ENCODE measurements around the gene SEC24D. TPM values are rescaled to one million over a fixed set of nuclear protein-coding genes. Genes with fewer than 3 reads are reported as not detected.

SEC24D gene
- total and polyA plus RNA-seq, 5 donors from 2014 or later, result 15.9 to 38.3 (median 16.2) TPM

DNA sequence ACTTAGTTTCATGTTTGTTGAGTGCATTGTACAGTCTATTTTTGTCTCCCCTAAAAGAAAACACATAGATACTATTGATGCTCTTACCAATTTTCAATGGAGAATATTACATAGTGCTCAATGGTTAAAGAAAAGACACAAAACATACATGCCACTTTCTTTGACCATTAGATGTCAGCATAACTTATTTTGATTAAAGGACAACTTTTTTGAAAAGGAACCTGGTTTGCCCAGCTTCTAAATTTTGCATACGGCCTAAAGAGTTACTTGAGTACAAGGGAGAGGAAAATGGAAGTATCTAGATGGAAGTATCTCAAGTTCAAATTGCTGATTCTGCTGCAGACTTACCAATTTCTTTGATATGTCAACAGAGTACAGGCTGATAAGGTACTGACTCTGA lies 82.2 kb downstream of the SEC24D start:
- Mint-ChIP-seq H3K4me1 (no peaks in the 10 kb centered on the region), H3K4me3 (no peak overlapping the region), H3K27me3 (no peaks in the 10 kb centered on the region), H3K27ac (no peak overlapping the region), H3K9me3 (no peaks in the 10 kb centered on the region), H3K36me3 (peaks cover 24% of the 10 kb centered on the region)
- Histone ChIP-seq H3K27ac (ENCODE audit: insufficient read depth, low read length, poor library complexity, severe bottlenecking) (no peak overlapping the region), H3K27me3 (ENCODE audit: control insufficient read depth, insufficient read depth, low read length) (no peaks in the 10 kb centered on the region), H3K4me3 (ENCODE audit: low read depth, low read length) (no peak overlapping the region), H3K36me3 (ENCODE audit: control insufficient read depth, insufficient read depth, low read length) (peaks cover 28% of the 10 kb centered on the region), H3K9me3 (ENCODE audit: control insufficient read depth in 2 of 2, low read length in 2 of 2) (no peaks in the 10 kb centered on the region), H3K4me1 (ENCODE audit: control insufficient read depth, insufficient read depth, low read length, poor library complexity, severe bottlenecking) (no peaks in the 10 kb centered on the region)
- ATAC-seq (ENCODE audit: low read depth in 2 of 2) (no peak), DNase-seq (no peak)

DNA sequence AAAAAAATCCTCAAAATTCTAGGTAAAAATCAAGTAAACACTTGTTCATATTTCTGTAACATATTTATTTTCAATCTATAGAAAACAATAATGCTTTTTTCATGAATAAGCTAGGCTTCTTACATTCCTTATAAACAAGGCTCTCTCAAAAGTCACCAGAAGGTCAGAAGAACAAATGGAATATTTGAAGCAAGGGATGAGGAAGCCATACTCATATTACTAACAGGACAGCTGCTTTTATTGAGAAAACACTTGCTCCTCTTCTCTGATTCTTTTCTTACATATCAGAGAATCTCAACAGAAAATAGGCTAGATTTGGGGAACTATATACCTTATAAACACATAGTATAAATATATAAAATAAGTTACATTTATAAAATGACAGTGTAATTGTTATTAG lies 82.8 kb downstream of the SEC24D start:
- Mint-ChIP-seq H3K27ac (no peak overlapping the region), H3K9me3 (no peaks in the 10 kb centered on the region), H3K27me3 (no peaks in the 10 kb centered on the region), H3K4me1 (no peaks in the 10 kb centered on the region), H3K4me3 (no peak overlapping the region), H3K36me3 (peaks cover 25% of the 10 kb centered on the region)
- H3K27me3 ChIP-seq (ENCODE audit: control insufficient read depth, insufficient read depth, low read length), result no peaks in the 10 kb centered on the region
- no peak for DNase-seq
- peaks cover 28% of the 10 kb centered on the region for H3K36me3 ChIP-seq (ENCODE audit: control insufficient read depth, insufficient read depth, low read length)
- H3K4me3 ChIP-seq (ENCODE audit: low read depth, low read length), result no peak overlapping the region
- no peaks in the 10 kb centered on the region for H3K4me1 ChIP-seq (ENCODE audit: control insufficient read depth, insufficient read depth, low read length, poor library complexity, severe bottlenecking)
- H3K27ac ChIP-seq (ENCODE audit: insufficient read depth, low read length, poor library complexity, severe bottlenecking), result no peak overlapping the region
- H3K9me3 ChIP-seq (ENCODE audit: control insufficient read depth in 2 of 2, low read length in 2 of 2), result no peaks in the 10 kb centered on the region
- ATAC-seq (ENCODE audit: low read depth in 2 of 2), result no peak

- Mint-ChIP-seq H3K4me3 (no peak overlapping the region), H3K9me3 (no peaks in the 10 kb centered on the region), H3K4me1 (no peaks in the 10 kb centered on the region), H3K27me3 (no peaks in the 10 kb centered on the region), H3K36me3 (peaks cover 27% of the 10 kb centered on the region), H3K27ac (no peak overlapping the region)
- Histone ChIP-seq H3K9me3 (ENCODE audit: control insufficient read depth in 2 of 2, low read length in 2 of 2) (no peaks in the 10 kb centered on the region), H3K27ac (ENCODE audit: insufficient read depth, low read length, poor library complexity, severe bottlenecking) (no peak overlapping the region), H3K27me3 (ENCODE audit: control insufficient read depth, insufficient read depth, low read length) (no peaks in the 10 kb centered on the region), H3K4me3 (ENCODE audit: low read depth, low read length) (no peak overlapping the region), H3K4me1 (ENCODE audit: control insufficient read depth, insufficient read depth, low read length, poor library complexity, severe bottlenecking) (no peaks in the 10 kb centered on the region), H3K36me3 (ENCODE audit: control insufficient read depth, insufficient read depth, low read length) (peaks cover 27% of the 10 kb centered on the region)
- ATAC-seq (ENCODE audit: low read depth in 2 of 2), result no peak
- DNase-seq, result no peak
These were observed 83.4 kb downstream of the SEC24D start for GRCh38 chr4:118752551-118752950.

- peaks cover 25% of the 10 kb centered on the region for H3K36me3 Mint-ChIP-seq
- H3K4me1 Mint-ChIP-seq, result no peaks in the 10 kb centered on the region
- ATAC-seq (ENCODE audit: low read depth in 2 of 2), result no peak
These were observed 84.2 kb downstream of the SEC24D start for GRCh38 chr4:118751629-118752323.

GRCh38 chr4:118749347-118749988 lies 86.5 kb downstream of the SEC24D start:
- Histone ChIP-seq H3K9me3 (ENCODE audit: control insufficient read depth in 2 of 2, low read length in 2 of 2) (no peaks in the 10 kb centered on the region), H3K27ac (ENCODE audit: insufficient read depth, low read length, poor library complexity, severe bottlenecking) (no peak overlapping the region), H3K36me3 (ENCODE audit: control insufficient read depth, insufficient read depth, low read length) (peaks cover 15% of the 10 kb centered on the region), H3K4me1 (ENCODE audit: control insufficient read depth, insufficient read depth, low read length, poor library complexity, severe bottlenecking) (no peaks in the 10 kb centered on the region), H3K27me3 (ENCODE audit: control insufficient read depth, insufficient read depth, low read length) (no peaks in the 10 kb centered on the region), H3K4me3 (ENCODE audit: low read depth, low read length) (no peak overlapping the region)
- Mint-ChIP-seq H3K27ac (no peak overlapping the region), H3K4me1 (no peaks in the 10 kb centered on the region), H3K4me3 (no peak overlapping the region), H3K27me3 (no peaks in the 10 kb centered on the region), H3K9me3 (no peaks in the 10 kb centered on the region), H3K36me3 (peaks cover 37% of the 10 kb centered on the region)
- DNase-seq, result no peak
- ATAC-seq (ENCODE audit: low read depth in 2 of 2), result no peak

More at GRCh38 chr4:118751629-118752323, 84.2 kb downstream of the SEC24D start:
- Histone ChIP-seq H3K36me3 (ENCODE audit: control insufficient read depth, insufficient read depth, low read length) (peaks cover 19% of the 10 kb centered on the region), H3K4me1 (ENCODE audit: control insufficient read depth, insufficient read depth, low read length, poor library complexity, severe bottlenecking) (no peaks in the 10 kb centered on the region), H3K27me3 (ENCODE audit: control insufficient read depth, insufficient read depth, low read length) (no peaks in the 10 kb centered on the region), H3K4me3 (ENCODE audit: low read depth, low read length) (no peak overlapping the region), H3K27ac (ENCODE audit: insufficient read depth, low read length, poor library complexity, severe bottlenecking) (no peak overlapping the region), H3K9me3 (ENCODE audit: control insufficient read depth in 2 of 2, low read length in 2 of 2) (no peaks in the 10 kb centered on the region)
- DNase-seq, result no peak
- Mint-ChIP-seq H3K4me3 (no peak overlapping the region), H3K9me3 (no peaks in the 10 kb centered on the region), H3K27me3 (no peaks in the 10 kb centered on the region), H3K27ac (no peak overlapping the region)

- ATAC-seq (ENCODE audit: low read depth in 2 of 2) (no peak), DNase-seq (no peak)
- H3K27ac ChIP-seq (ENCODE audit: insufficient read depth, low read length, poor library complexity, severe bottlenecking), result no peak overlapping the region
- H3K4me1 ChIP-seq (ENCODE audit: control insufficient read depth, insufficient read depth, low read length, poor library complexity, severe bottlenecking), result no peaks in the 10 kb centered on the region
- Mint-ChIP-seq H3K4me3 (no peak overlapping the region), H3K27me3 (no peaks in the 10 kb centered on the region), H3K4me1 (peaks cover 0 to under 1% (median 0%) of the 10 kb centered on the region in 4 donors), H3K27ac (peak overlapping the region in 1 of 3 donors; percentile 72), H3K36me3 (peaks cover 39% of the 10 kb centered on the region), H3K9me3 (no peaks in the 10 kb centered on the region)
- no peaks in the 10 kb centered on the region for H3K9me3 ChIP-seq (ENCODE audit: control insufficient read depth in 2 of 2, low read length in 2 of 2)
- no peak overlapping the region for H3K4me3 ChIP-seq (ENCODE audit: low read depth, low read length)
- peaks cover 17% of the 10 kb centered on the region for H3K36me3 ChIP-seq (ENCODE audit: control insufficient read depth, insufficient read depth, low read length)
- H3K27me3 ChIP-seq (ENCODE audit: control insufficient read depth, insufficient read depth, low read length), result no peaks in the 10 kb centered on the region
These were observed 89.5 kb downstream of the SEC24D start for GRCh38 chr4:118746251-118746919.

DNA sequence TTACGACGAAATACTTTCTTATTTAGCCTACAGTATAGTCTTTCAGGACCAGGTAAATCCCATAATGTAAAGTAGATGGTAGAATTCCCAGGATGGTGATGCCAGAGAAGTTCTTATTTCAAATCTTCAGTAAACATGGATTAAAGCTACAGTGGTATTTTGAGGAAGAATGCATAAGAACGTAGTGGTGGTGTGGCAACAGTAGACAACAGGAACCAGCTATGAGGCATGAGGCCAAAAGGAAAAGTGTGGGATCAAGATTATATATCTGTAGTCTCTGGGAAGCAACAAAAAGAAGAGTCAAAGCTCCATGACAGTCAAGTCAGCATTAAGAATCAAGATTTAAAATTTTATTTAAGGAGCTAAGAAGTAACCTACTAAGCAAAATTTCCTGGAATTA lies 90.6 kb downstream of the SEC24D start:
- no peaks in the 10 kb centered on the region for H3K4me1 ChIP-seq (ENCODE audit: control insufficient read depth, insufficient read depth, low read length, poor library complexity, severe bottlenecking)
- no peak overlapping the region for H3K4me3 ChIP-seq (ENCODE audit: low read depth, low read length)
- H3K27ac ChIP-seq (ENCODE audit: insufficient read depth, low read length, poor library complexity, severe bottlenecking), result no peak overlapping the region
- Mint-ChIP-seq H3K27ac (no peak overlapping the region), H3K4me3 (no peak overlapping the region), H3K27me3 (no peaks in the 10 kb centered on the region), H3K36me3 (peaks cover 40% of the 10 kb centered on the region), H3K9me3 (no peaks in the 10 kb centered on the region), H3K4me1 (peaks cover 0 to 6% (median 2%) of the 10 kb centered on the region in 4 donors)
- H3K36me3 ChIP-seq (ENCODE audit: control insufficient read depth, insufficient read depth, low read length), result peaks cover 17% of the 10 kb centered on the region
- DNase-seq (no peak), ATAC-seq (ENCODE audit: low read depth in 2 of 2) (no peak)
- no peaks in the 10 kb centered on the region for H3K27me3 ChIP-seq (ENCODE audit: control insufficient read depth, insufficient read depth, low read length)
- H3K9me3 ChIP-seq (ENCODE audit: control insufficient read depth in 2 of 2, low read length in 2 of 2), result no peaks in the 10 kb centered on the region
